Left lung (tissue), 10 donors: Measurements from ENCODE around the gene DOCK11. TPM values are rescaled to one million over a fixed set of nuclear protein-coding genes. Genes with fewer than 3 reads are reported as not detected.
A peak's percentile ranks its signal among the peaks of the same experiment; 100 is the strongest.

Source experiments
- ATAC-seq: fragments of 200-7000 bp; cut with Tn5 transposase; one replicate; pipeline ENCODE4 v1.9.1; 2020; ENCODE audit warnings: moderate library complexity
- DNase-seq, 4 donors: peaks; one replicate each; pipeline ENCODE4 v3.0.0-alpha.2; 2013 to 2020
- H3K27ac ChIP-seq, 2 donors: fragments of 200-600 bp; sonication (generic) in 1 of 2; one replicate each; pipeline versions ENCODE4 v1.5.0 to v1.8.0; 2020 to 2021
- H3K27me3 ChIP-seq, 2 donors: fragments of 200-600 bp; sonication (generic) in 1 of 2; one replicate each; pipeline versions ENCODE4 v1.5.0 to v1.8.0; 2020 to 2021
- H3K36me3 ChIP-seq, 2 donors: fragments of 200-600 bp; sonication (generic) in 1 of 2; one replicate each; pipeline versions ENCODE4 v1.5.0 to v1.8.0; 2020 to 2021
- H3K4me1 ChIP-seq, 2 donors: fragments of 200-600 bp; one replicate each; pipeline ENCODE4 v1.8.0; 2021
- H3K4me3 ChIP-seq, 2 donors: fragments of 200-600 bp; sonication (generic) in 1 of 2; one replicate each; pipeline versions ENCODE4 v1.5.0 to v1.8.0; 2020 to 2021; ENCODE audit warnings: mild to moderate bottlenecking in 1 of 2
- H3K9me3 ChIP-seq, 2 donors: fragments of 200-600 bp; sonication (generic) in 1 of 2; one replicate each; pipeline versions ENCODE4 v1.5.0 to v1.8.0; 2020 to 2021
- CTCF ChIP-seq, 2 donors: fragments of 200-600 bp; sonication (generic) in 1 of 2; IDR thresholded peaks; one replicate each; pipeline versions ENCODE4 v1.5.0 to v1.8.0; 2021; ENCODE audit warnings: antibody characterized with exemption in 2 of 2
- intact Hi-C, 2 donors: fragments of 100-400 bp; cut with DNase I; formaldehyde crosslinking; loops; one replicate each; pipeline versions ENCODE4 v1.11.2 to v1.14.2; 2022
- polyA plus RNA-seq, 6 donors: library from polyadenylated mRNA; unstranded; fragments of 120-200 nt; gene quantifications; one replicate each; pipeline ENCODE4 v1.2.1, GENCODE V29; 2013; ENCODE audit not compliant: insufficient read length in 6 of 6
- total RNA-seq, 2 donors: library from RNA; stranded (reverse); fragmentation: NEBNext Ultra II Directional; extraction: Animal tissue kit (Norgen Biotek cat#: 25700); gene quantifications; one replicate each; pipeline ENCODE4 v1.2.1, GENCODE V29; 2021
- donor health status: DM: no; HTN: yes; CAD: no.
- donor health status: DM: no; HTN: no; CAD: no.

Gene DOCK11
- total and polyA plus RNA-seq, 8 donors, result 13.4 to 36.8 (median 16.9) TPM

- no peak for DNase-seq
- TF ChIP-seq CTCF (IDR thresholded peaks at IDR 0.05), result no peak
- intact Hi-C loops, result no loop called here
- ATAC-seq, result peak; percentile 59
- Histone ChIP-seq H3K4me3 (no peak overlapping the region), H3K27ac (peak overlapping the region in 1 of 2 donors; percentile 28), H3K36me3 (no peaks in the 10 kb centered on the region), H3K27me3 (no peaks in the 10 kb centered on the region), H3K9me3 (no peaks in the 10 kb centered on the region), H3K4me1 (peaks cover 0 to 36% of the 10 kb centered on the region in 2 donors)
Observed at GRCh38 chrX:118519411-118520215, 24.0 kb downstream of the DOCK11 start.

GRCh38 chrX:118520216-118521206 is 24.9 kb downstream of the DOCK11 start:
- DNase-seq (no peak), ATAC-seq (peak; percentile 34)
- peaks cover 0 to 44% of the 10 kb centered on the region in 2 donors for H3K4me1 ChIP-seq
- peak overlapping the region; percentile 8 to 28 for H3K27ac ChIP-seq
- no peaks in the 10 kb centered on the region for H3K36me3 ChIP-seq
- no peaks in the 10 kb centered on the region for H3K27me3 ChIP-seq
- intact Hi-C loops, result no loop called here
- H3K9me3 ChIP-seq, result no peaks in the 10 kb centered on the region
- no peak for TF ChIP-seq CTCF (IDR thresholded peaks at IDR 0.05)
- no peak overlapping the region for H3K4me3 ChIP-seq

- no peaks in the 10 kb centered on the region for H3K27me3 ChIP-seq
- no peaks in the 10 kb centered on the region for H3K9me3 ChIP-seq
- DNase-seq (no peak), ATAC-seq (peak; percentile 20)
- no peak overlapping the region for H3K4me3 ChIP-seq
- no peaks in the 10 kb centered on the region for H3K36me3 ChIP-seq
- H3K27ac ChIP-seq, result peak overlapping the region; percentile 8 to 28
- intact Hi-C loops, result no loop called here
- H3K4me1 ChIP-seq, result peaks cover 0 to 44% of the 10 kb centered on the region in 2 donors
- no peak for TF ChIP-seq CTCF (IDR thresholded peaks at IDR 0.05)
Observed at GRCh38 chrX:118521435-118521834, 25.8 kb downstream of the DOCK11 start.

GRCh38 chrX:118522230-118522926 is 26.8 kb downstream of the DOCK11 start:
- Histone ChIP-seq H3K4me1 (peaks cover 0 to 44% of the 10 kb centered on the region in 2 donors), H3K9me3 (no peaks in the 10 kb centered on the region), H3K27me3 (no peaks in the 10 kb centered on the region), H3K27ac (peak overlapping the region in 1 of 2 donors; percentile 28), H3K36me3 (no peaks in the 10 kb centered on the region), H3K4me3 (no peak overlapping the region)
- peak; percentile 67 for ATAC-seq
- intact Hi-C loops, result no loop called here
- DNase-seq, result no peak
- no peak for TF ChIP-seq CTCF (IDR thresholded peaks at IDR 0.05)
